Activated naive CD4-positive, alpha-beta T cell treated with anti-CD3 and anti-CD28 coated beads, Interleukin-2, amount 50 U/mL, for 16 hours (primary cell): ENCODE data around the gene EID1.
"Not testable (repeated sequence)": the region's sequence is repeated elsewhere in the genome, so short reads cannot be mapped to it uniquely, and the experiment has no call there.

Source experiments
- DNase-seq: peaks from one replicate; pipeline ENCODE4 v3.0.0-alpha.2; 2020

Gene EID1

DNA sequence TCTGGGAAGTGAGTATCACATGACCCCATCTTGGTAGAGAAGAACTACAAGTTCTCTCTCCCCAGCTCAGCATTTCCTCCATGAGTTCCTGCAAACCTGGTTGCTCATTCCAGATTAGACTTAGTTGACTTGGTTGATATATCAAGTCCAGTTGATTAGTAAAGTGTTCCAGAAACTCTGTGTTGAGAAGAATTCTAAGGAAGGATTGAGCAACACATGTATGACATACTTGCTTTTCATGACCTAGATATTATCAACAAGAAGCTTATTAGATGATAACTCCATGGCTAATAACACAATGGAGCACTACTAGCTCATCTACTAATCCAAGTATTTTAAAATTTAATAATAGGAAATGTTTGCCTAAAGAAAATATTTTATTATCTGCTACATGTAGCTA lies 6.4 kb upstream of the EID1 start:
- DNase-seq = no peak

GRCh38 chr15:48872632-48873031 lies 5.3 kb upstream of the EID1 start:
- no peak for DNase-seq

GRCh38 chr15:48875241-48875960 lies 2.5 kb upstream of the EID1 start:
- no peak for DNase-seq

DNA sequence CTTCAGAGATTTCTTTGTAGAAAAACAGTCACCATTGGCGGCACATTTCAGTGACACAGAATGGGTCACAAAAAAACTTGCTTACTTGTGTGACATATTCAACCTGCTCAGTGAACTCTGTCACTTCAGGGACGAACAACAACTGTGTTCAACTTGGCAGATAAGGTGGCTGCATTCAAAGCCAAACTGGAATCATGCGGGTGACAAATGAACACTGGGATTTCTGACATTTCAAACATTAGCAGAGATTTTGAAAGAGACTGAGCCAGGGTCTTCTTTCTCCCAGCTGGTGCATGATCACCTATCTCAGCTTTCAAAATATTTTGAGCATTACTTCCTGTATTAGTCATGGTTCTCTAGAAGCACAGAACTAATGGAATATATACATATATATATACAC lies 1.9 kb upstream of the EID1 start:
- DNase-seq = no peak

GRCh38 chr15:48880070-48880634 lies 2.2 kb downstream of the EID1 start:
- DNase-seq = no peak

DNA sequence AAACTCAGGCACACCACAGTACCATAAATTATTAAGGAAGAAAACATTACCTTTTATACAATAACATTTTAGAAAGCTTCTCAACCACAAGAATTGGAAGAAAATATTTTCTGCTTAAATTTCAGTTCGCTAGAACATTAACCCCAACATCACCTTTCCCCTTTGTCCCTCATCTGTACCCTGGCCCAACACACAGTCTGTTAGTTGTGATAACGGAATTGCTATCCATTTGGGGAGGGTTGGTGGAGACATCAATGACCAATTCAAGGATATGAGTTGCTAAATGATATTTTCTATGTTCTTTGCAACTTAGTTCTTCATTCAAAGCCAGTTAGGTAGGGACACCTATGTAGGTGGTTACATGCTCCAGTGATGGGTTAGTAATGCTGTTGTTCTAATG lies 5.8 kb downstream of the EID1 start:
- no peak for DNase-seq

DNA sequence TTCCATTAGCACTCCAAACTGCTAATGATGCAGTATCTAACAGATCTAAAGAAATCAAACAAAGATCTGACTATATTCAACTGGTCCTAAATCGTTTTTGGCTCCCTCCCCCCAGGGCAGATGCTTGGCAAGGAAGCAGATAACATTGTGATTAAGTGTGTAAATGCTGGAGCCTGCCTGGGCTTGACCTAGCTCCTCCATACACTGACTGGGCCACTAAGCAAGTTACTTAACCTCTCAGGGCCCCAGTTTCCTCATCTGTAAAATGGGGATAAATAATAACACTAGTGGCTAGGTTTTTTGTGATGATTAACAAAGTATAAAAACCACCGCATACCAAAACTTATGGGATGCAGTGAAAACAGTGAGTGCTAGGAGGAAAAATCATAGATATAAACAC lies 9.2 kb downstream of the EID1 start:
- no peak for DNase-seq

DNA sequence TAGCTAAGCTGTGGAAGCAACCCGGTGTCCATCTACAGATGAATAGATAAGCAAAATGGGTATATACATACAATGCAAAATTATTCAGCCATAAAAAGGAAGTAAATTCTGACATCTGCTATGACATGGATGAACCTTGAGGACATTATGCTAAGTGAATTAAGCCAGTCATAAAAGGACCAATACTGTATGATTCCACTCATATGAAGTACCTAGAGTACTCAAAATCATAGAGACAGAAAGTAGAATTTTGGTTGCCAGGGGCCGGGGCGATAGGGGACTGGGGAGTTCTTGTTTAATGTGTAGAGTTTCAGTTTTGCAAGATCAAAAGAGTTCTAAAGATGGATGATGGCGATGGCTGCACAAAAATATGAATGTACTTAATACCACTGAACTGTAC lies 10.3 kb downstream of the EID1 start:
- DNase-seq = no peak

GRCh38 chr15:48888836-48889235 lies 10.9 kb downstream of the EID1 start:
- DNase-seq = no peak

GRCh38 chr15:48889925-48890324 lies 12.0 kb downstream of the EID1 start:
- no peak for DNase-seq

GRCh38 chr15:48890375-48890972 lies 12.5 kb downstream of the EID1 start:
- no peak for DNase-seq

DNA sequence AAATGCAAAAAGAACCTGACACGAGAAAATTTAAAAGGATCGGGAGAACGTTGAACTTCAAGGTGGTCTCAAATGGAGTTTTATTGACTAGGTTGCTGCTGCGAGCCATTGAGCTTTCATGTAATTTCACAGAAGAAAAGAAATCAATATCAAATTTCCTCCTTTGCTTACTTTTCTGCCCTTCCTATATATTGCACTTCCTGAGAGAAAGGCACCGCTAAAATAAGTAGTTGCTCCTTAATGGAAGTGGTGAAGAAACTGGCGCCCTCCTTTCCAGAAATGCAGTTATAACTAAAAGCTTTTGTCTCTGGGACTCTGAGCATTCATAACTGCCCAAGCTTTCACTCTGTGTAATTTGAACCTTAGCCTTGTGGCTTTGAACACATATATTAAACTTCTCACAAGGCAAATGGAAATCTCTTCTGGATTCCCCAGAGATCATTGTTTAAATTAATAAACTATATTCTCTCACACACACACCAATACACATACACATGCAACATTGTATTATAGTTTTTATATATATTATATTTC lies 13.4 kb downstream of the EID1 start:
- no peak for DNase-seq

DNA sequence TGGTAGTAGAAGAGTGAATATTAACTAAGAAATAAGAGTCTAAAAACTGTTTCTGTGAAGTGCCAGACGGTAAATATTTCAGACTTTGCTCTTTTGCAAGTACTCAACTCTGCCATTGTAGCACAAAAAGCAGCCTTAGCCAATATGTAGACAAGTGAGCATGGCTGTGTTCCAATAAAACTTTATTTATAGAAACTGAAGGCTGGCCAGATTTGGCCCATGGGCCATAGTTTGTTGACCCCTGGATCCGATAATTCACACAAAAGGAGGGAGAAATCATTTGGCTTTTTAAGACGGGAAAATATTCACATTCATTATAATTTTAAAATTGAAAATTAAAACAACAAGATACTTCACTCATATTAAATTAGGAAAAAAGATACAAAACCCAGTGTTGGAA lies 15.4 kb downstream of the EID1 start:
- no peak for DNase-seq

- no peak for DNase-seq
These were observed 19.2 kb downstream of the EID1 start for GRCh38 chr15:48896869-48897814.

- DNase-seq = no peak
These were observed 20.1 kb downstream of the EID1 start for GRCh38 chr15:48898032-48898431.

DNA sequence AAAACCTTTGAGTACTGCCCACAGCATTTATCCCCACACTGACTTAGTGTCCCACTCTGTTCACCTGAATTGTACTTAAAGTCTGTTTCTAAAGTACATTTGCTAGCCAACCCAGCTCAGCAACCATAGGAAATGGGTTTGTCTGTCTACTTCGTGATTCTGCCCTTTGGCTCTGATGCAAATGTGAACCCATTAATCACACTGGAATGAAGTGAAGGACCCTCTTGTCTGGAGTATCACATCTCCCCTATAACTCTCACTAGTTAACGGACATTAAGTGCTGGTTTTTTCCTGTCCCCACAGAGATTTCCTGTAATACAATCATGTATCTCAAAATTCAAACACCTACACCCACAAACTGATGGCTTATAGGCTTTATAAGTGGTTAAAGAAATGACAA lies 20.5 kb downstream of the EID1 start:
- no peak for DNase-seq

- DNase-seq = no peak
These were observed 21.9 kb downstream of the EID1 start for GRCh38 chr15:48899793-48900192.

DNA sequence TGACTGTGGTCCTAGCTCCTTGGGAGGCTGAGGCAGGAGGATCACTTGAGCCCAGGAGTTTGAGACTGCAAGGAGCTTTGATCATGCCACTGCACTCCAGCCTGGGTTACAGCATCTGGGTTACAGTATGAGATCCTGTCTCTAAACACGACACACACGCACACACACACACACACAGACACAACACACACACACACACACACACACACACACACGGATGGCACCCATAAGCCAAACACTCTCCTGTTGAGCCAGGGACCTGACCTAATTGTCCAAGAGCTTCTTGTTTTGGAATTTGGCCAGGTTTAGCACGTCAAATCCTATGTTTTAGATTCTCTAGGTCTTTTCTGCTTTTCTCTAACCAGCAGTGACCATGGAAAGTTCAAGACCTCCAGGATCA lies 26.8 kb downstream of the EID1 start:
- DNase-seq = no peak

DNA sequence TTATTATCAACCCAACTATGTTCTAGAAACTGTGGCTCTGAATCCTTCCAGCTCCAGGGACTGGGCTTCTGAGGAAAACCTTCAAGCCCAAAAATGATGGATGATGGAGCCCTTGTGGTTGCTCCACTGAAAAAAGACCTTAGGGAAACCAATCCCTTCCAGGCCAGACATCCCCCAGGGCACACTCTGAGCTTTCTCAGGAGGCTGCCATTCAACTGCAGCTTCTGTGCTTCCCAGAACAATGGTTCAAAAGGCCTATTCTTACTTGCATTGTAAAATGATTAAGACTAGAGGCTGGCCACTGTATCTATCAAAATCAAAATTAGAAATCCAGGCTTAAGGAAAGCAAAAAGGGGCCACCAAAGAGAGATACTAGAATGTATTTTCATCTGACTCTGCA lies 27.3 kb downstream of the EID1 start:
- no peak for DNase-seq

- DNase-seq = no peak
These were observed 27.9 kb downstream of the EID1 start for GRCh38 chr15:48905847-48906246.

DNA sequence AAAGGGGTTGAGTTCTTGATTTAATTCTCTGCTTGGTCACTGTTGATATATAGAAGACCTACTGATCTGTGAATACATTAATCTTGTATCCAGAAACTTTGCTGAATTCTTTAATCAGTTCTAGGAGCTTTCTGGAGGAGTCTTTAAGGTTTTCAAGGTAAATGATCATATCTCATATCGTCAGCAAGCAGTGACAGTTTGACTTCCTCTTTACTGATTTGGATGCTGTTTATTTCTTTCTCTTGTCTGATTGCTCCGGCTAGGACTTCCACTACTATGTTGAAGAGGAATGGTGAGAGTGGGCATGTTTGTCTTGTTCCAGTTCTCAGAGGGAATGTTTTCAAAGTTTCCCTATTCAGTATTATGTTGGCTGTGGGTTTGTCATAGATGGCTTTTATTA lies 31.4 kb downstream of the EID1 start:
- not testable (repeated sequence) for DNase-seq

GRCh38 chr15:48910554-48910953 lies 32.6 kb downstream of the EID1 start:
- DNase-seq = not testable (repeated sequence)

GRCh38 chr15:48913141-48913540 lies 35.2 kb downstream of the EID1 start:
- DNase-seq = no peak
